GM21576 (cell line): Measurements from ENCODE around the gene ACSS2.

Experiments
- ATAC-seq: cut with Tn5 transposase; IDR thresholded peaks from one replicate; pipeline ENCODE4 v1.9.1; 2021; ENCODE audit warnings: mild to moderate bottlenecking, moderate library complexity; ENCODE audit not compliant: unreplicated experiment

The ACSS2 gene

DNA sequence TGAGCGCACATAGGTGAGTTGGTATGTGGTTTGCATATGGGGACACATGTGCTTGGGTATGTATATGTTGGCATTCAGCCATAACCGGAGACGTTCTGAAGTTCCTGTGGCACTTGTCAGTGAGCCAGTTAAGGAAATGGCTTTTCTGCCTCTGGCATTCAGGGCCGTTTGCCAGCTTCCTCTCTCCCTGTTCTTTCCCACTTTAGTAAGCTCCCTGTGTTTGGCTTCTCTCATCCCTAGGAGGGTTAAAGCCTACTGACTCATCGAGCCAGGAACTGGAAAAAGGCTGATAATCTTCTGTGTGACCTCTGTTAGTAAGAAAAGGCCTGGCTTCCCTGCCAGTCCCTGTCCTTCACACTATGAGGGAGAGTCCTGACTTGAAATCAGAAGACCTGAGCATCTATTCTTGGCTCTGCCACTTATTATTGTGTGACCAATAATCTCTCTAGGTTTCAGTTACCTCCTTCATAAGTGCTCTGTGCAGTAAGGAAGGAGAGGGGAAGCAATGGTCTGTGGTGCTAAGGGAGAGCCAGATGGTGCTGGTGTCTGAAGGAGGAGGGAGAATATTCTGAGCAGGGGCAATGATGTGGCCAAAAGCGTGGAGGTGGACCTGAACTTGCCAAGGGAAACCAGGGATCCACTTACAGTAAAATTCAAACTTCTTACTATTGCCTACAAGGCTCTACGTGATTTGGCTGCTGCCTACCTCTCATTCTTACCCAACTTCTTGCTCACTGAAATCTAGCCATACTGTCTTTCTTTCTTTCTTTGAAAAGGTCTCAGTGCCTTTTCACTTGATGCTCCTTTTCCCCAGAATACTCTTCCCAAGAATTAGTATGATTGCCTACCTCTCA lies 31.4 kb downstream of the ACSS2 start:
- no peak for ATAC-seq

GRCh38 chr20:34915131-34915530 lies 38.7 kb downstream of the ACSS2 start:
- no peak for ATAC-seq

GRCh38 chr20:34915749-34916455 lies 39.5 kb downstream of the ACSS2 start:
- ATAC-seq: no peak

GRCh38 chr20:34916774-34917354 lies 40.5 kb downstream of the ACSS2 start:
- ATAC-seq: no peak

DNA sequence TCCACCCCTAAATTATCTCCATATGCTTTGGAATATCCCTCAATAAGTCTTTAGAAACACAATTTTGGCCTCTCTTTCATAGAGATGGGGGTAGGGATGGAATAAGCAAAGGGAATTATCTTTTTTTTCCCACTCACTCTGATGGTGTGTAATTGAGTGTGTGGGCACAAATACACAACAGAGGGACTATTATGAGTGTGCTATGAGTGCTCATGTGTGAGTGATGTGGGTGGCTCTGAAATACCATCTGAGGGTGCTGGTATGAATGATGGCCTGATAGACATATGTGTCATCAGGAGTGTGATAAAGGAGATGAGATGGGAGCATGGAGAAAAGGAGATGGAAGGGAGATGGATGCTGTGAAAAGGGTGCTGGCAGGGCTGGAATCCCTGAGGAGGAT lies 43.6 kb downstream of the ACSS2 start:
- ATAC-seq: no peak

- ATAC-seq: no peak
These were observed 45.0 kb downstream of the ACSS2 start for GRCh38 chr20:34921436-34921835.

- ATAC-seq: no peak
These were observed 46.4 kb downstream of the ACSS2 start for GRCh38 chr20:34922654-34923381.

GRCh38 chr20:34923414-34923813 lies 47.0 kb downstream of the ACSS2 start:
- no peak for ATAC-seq

- ATAC-seq: no peak
These were observed 48.9 kb downstream of the ACSS2 start for GRCh38 chr20:34925341-34925740.

DNA sequence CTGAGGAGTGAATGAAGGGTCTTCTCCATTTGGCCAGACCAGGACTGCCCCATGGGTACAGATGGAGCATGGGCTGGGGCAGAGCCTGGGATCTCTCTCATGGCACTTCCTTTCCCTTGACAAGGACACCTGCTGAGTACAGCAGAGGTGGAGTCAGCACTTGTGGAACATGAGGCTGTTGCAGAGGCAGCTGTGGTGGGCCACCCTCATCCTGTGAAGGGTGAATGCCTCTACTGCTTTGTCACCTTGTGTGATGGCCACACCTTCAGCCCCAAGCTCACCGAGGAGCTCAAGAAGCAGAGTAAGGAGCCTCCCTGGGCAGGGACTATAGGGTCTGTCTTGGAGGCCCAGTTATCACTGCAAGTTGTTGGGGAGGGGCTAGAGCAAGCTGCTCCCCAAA lies 49.6 kb downstream of the ACSS2 start:
- no peak for ATAC-seq

- ATAC-seq: no peak
These were observed 50.2 kb downstream of the ACSS2 start for GRCh38 chr20:34926581-34926980.

GRCh38 chr20:34927736-34928135 lies 51.3 kb downstream of the ACSS2 start:
- ATAC-seq: no peak

- no peak for ATAC-seq
These were observed 52.0 kb downstream of the ACSS2 start for GRCh38 chr20:34928411-34928810.

DNA sequence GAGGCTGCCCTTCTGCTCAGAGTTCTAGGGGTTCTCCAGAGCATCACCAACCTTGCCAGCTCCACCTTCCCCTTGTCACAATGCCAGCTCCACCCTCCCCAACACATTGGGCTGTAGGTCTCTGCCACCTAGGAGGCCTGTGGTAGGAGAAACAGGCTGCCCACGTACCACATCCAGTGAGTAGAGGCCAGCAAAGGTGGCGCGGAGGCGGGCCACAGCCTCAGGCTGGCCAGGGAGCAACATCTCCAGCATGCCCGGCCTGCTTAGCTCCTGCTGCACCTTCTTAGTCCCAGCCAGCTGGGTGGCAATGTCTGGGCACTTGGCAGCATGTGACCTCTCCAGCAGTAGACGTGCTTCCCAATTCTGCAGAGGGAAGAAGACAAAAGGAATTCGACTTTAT lies 55.4 kb downstream of the ACSS2 start:
- no peak for ATAC-seq

GRCh38 chr20:34938466-34939163 lies 62.2 kb downstream of the ACSS2 start:
- no peak for ATAC-seq

- no peak for ATAC-seq
These were observed 63.7 kb downstream of the ACSS2 start for GRCh38 chr20:34940081-34940481.

GRCh38 chr20:34941226-34941625 lies 64.8 kb downstream of the ACSS2 start:
- no peak for ATAC-seq

DNA sequence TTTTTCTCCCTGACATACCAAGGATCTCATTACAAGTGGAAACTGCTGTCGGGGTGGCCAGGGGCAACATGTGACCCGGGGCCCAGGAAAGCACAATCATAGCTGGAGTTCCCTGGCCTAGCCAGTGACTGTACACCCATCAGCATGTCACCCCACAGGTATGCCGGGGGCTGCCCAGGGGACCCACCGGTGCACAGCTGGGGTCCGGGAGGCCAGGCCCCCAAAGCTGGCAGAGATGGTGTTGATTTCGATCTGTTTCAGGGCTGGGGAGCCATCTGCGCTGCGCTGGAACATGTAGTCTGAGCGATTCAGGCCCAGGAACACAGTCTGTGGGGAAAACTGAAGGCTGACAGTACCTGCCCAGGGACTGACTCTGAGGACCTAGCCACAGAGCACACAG lies 65.9 kb downstream of the ACSS2 start:
- ATAC-seq: no peak

DNA sequence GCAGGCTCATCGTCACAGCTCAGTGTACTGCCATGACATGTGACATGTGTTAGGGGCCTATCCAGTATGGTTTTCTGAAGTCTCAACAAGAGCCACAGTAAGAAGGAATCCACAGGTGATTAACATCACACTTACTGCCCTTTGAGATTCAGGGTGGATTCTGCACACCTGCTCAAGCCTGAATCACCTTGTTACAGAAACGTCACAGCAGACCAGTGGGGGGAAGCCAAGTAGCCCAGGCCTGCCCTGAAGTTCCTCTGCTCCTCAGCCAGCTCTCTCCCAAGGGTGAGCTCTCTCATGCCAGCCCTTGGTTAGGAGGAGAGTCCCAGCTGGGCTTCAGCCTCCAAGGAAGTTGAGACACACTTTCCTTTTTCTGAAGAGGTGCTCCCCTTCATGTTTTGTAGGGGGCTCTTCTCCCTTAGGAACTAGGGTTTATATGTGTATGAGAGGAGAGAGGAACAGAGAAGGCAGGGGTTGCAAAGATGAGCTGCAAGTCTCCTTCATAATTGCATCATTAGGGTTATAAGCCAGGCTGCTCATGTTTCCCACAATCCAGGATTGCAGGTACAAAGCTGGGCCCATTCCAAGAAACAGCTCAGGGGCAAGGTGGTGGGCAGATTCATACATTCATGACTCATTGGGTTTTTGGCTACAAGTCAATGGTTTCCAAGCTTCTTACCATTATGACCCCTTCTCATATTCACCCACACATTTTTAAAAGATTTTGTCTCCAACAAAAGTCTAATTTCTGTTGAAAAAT lies 67.6 kb downstream of the ACSS2 start:
- ATAC-seq: no peak
